ENCODE data around the gene IL34. TPM values are rescaled to one million over a fixed set of nuclear protein-coding genes. Genes with fewer than 3 reads are reported as not detected.

The IL34 gene
- total RNA-seq, 1 donor from 2014 or later = 6.1 TPM

- no peak for TF ChIP-seq POLR2A (IDR thresholded peaks at IDR 0.05)
- TF ChIP-seq POLR2AphosphoS5 (IDR thresholded peaks at IDR 0.05; ENCODE audit: insufficient read depth in 1 of 2, low read depth in 1 of 2) = no peak
- TF ChIP-seq, protein P1, sequence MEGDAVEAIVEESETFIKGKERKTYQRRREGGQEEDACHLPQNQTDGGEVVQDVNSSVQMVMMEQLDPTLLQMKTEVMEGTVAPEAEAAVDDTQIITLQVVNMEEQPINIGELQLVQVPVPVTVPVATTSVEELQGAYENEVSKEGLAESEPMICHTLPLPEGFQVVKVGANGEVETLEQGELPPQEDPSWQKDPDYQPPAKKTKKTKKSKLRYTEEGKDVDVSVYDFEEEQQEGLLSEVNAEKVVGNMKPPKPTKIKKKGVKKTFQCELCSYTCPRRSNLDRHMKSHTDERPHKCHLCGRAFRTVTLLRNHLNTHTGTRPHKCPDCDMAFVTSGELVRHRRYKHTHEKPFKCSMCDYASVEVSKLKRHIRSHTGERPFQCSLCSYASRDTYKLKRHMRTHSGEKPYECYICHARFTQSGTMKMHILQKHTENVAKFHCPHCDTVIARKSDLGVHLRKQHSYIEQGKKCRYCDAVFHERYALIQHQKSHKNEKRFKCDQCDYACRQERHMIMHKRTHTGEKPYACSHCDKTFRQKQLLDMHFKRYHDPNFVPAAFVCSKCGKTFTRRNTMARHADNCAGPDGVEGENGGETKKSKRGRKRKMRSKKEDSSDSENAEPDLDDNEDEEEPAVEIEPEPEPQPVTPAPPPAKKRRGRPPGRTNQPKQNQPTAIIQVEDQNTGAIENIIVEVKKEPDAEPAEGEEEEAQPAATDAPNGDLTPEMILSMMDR (IDR thresholded peaks at IDR 0.05) = no peak
- Histone ChIP-seq H3K27me3 (no peaks in the 10 kb centered on the region), H3K9me3 (no peaks in the 10 kb centered on the region), H3K36me3 (peaks cover 0 to 61% of the 10 kb centered on the region in 2 donors), H3K27ac (peak overlapping the region; percentile 92), H3K4me1 (peaks cover 40% of the 10 kb centered on the region), H3K4me3 (no peak overlapping the region)
- DNase-seq (ENCODE audit: extremely low spot score in 2 of 2) = no peak
- intact Hi-C loops (cut with DNase I) = loop anchor here (5.0 kb wide), 1 partner anchor 93 kb away; no protein-coding TSS in a partner anchor
These were observed 32.7 kb downstream of the IL34 start for GRCh38 chr16:70678898-70679670.

- H3K9me3 ChIP-seq = no peaks in the 10 kb centered on the region
- H3K27me3 ChIP-seq = no peaks in the 10 kb centered on the region
- no peak for DNase-seq (ENCODE audit: extremely low spot score in 2 of 2)
- H3K4me1 ChIP-seq = peaks cover 47% of the 10 kb centered on the region
- intact Hi-C loops (cut with DNase I) = loop anchor here (5.0 kb wide), 2 partner anchors 57 to 92 kb away; no protein-coding TSS in a partner anchor
- no peak overlapping the region for H3K4me3 ChIP-seq
- H3K36me3 ChIP-seq = peaks cover 0 to 53% of the 10 kb centered on the region in 2 donors
- H3K27ac ChIP-seq = peak overlapping the region; percentile 92
- TF ChIP-seq, protein P1 (IDR thresholded peaks at IDR 0.05) = peak in 1 of 3 experiments; percentile 67
- TF ChIP-seq POLR2AphosphoS5 (IDR thresholded peaks at IDR 0.05; ENCODE audit: insufficient read depth in 1 of 2, low read depth in 1 of 2) (no peak), POLR2A (IDR thresholded peaks at IDR 0.05) (no peak)
These were observed 33.5 kb downstream of the IL34 start for GRCh38 chr16:70679671-70680494.

DNA sequence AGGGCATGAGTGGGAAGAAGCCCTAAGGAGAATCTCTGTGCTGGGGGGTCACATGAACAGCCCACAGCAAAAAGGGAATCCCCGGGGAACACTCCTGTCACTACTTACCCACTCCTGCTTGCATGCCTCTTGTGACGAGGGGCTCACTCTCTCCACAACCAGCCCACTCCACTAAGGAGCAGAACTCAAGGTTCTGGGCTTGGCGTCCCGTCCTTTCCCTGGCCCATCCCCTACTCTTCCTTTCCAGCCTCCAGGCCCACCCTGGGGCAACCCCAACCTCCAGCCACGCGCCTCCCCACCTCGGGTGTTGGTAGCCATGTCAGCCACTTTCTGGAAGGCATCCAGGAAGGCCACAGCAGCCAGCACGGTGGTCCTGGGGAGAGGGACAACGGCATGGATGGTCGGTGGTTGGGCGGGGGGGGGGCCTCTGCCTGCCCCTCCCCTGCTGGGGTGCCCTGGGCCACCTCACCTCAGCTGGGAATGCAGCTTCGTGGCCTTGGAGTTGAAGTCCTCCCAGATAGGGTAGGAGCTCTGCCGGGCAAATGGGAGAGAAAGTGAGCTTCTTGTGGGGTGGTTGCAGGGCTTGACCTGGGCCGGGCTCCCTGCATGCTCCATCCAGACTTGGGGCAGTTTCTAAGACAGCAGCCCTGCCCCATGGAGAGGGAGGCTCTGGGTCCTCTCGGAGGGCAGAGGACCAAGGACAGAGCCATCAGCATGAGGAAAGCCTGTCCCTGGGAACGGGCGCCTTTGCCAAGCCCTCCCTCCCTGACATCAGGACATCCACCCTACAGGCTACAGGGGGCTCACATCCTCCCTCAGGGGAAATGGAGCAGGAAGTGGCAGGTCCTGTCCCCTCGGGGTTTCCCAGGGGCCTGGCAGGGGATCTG, 34.4 kb downstream of the IL34 start:
- H3K27ac ChIP-seq = peak overlapping the region; percentile 92
- no peaks in the 10 kb centered on the region for H3K27me3 ChIP-seq
- intact Hi-C loops (cut with DNase I) = loop anchor here (5.0 kb wide), 1 partner anchor 57 kb away; no protein-coding TSS in a partner anchor
- H3K36me3 ChIP-seq = peaks cover 0 to 45% of the 10 kb centered on the region in 2 donors
- peak overlapping the region in 1 of 2 donors; percentile 1 for H3K4me3 ChIP-seq
- peaks cover 47% of the 10 kb centered on the region for H3K4me1 ChIP-seq
- TF ChIP-seq, protein P1 (IDR thresholded peaks at IDR 0.05) = no peak
- TF ChIP-seq POLR2A (IDR thresholded peaks at IDR 0.05) (no peak), POLR2AphosphoS5 (IDR thresholded peaks at IDR 0.05; ENCODE audit: insufficient read depth in 1 of 2, low read depth in 1 of 2) (no peak)
- no peaks in the 10 kb centered on the region for H3K9me3 ChIP-seq
- no peak for DNase-seq (ENCODE audit: extremely low spot score in 2 of 2)

- Histone ChIP-seq H3K4me1 (peaks cover 51% of the 10 kb centered on the region), H3K27me3 (no peaks in the 10 kb centered on the region), H3K4me3 (peak overlapping the region; percentile 1), H3K36me3 (peaks cover 0 to 36% of the 10 kb centered on the region in 2 donors), H3K9me3 (no peaks in the 10 kb centered on the region), H3K27ac (peak overlapping the region; percentile 92)
- TF ChIP-seq POLR2A (IDR thresholded peaks at IDR 0.05) = no peak
- TF ChIP-seq POLR2AphosphoS5 (IDR thresholded peaks at IDR 0.05; ENCODE audit: insufficient read depth in 1 of 2, low read depth in 1 of 2) = no peak
- TF ChIP-seq, protein P1 (IDR thresholded peaks at IDR 0.05) = no peak
- DNase-seq (ENCODE audit: extremely low spot score in 2 of 2) = no peak
- intact Hi-C loops (cut with DNase I) = loop anchor here (5.0 kb wide), 1 partner anchor 56 kb away; no protein-coding TSS in a partner anchor
These were observed 35.3 kb downstream of the IL34 start for GRCh38 chr16:70681382-70682238.

All from vagina (tissue), 2 donors.